Activated CD4-positive, alpha-beta memory T cell treated with anti-CD3 and anti-CD28 coated beads for 36 hours (primary cell): ENCODE data around the gene ZBTB1. TPM values are rescaled to one million over a fixed set of nuclear protein-coding genes. Genes with fewer than 3 reads are reported as not detected.

ENCODE experiments used
- CTCF ChIA-PET: fragments of 350-600 bp; sonication (Branson Sonifier 250); formaldehyde crosslinking; loops from one replicate; lab custom pipeline; 2021; ENCODE audit warnings: antibody characterized with exemption, inconsistent platforms; lab: Charles Lee
- POLR2A ChIA-PET: fragments of 350-600 bp; sonication (Branson Sonifier 250); formaldehyde crosslinking; loops from one replicate; lab custom pipeline; 2021; ENCODE audit warnings: antibody characterized with exemption; lab: Charles Lee
- DNase-seq: peaks from one replicate; pipeline ENCODE4 v3.0.0-alpha.2; 2020
- H3K27ac Mint-ChIP-seq: one replicate; pipeline ENCODE4 v1.8.0; 2021; ENCODE audit warnings: mixed read lengths
- H3K27me3 Mint-ChIP-seq: one replicate; pipeline ENCODE4 v1.8.0; 2021; ENCODE audit warnings: mixed read lengths
- H3K36me3 Mint-ChIP-seq: one replicate; pipeline ENCODE4 v1.8.0; 2021; ENCODE audit warnings: mixed read lengths
- H3K4me1 Mint-ChIP-seq: one replicate; pipeline ENCODE4 v1.8.0; 2021; ENCODE audit warnings: low read depth, mixed read lengths
- H3K4me3 Mint-ChIP-seq: one replicate; pipeline ENCODE4 v1.8.0; 2021; ENCODE audit warnings: mild to moderate bottlenecking, mixed read lengths
- H3K9me3 Mint-ChIP-seq: one replicate; pipeline ENCODE4 v1.8.0; 2021; ENCODE audit warnings: mixed read lengths
- intact Hi-C: fragments of 100-400 bp; cut with micrococcal nuclease; formaldehyde crosslinking; loops from one replicate; pipeline ENCODE4 v1.15.1; 2023
- total RNA-seq, 2 experiments: library from RNA; stranded (reverse); gene quantifications; one replicate each; pipeline ENCODE4 v1.2.3, GENCODE V29; 2021

Gene ZBTB1
- total RNA-seq, 2 experiments from 2014 or later = 29.8 to 31.8 TPM

GRCh38 chr14:64496764-64497163 lies 7.8 kb upstream of the ZBTB1 start:
- intact Hi-C loops = no loop called here
- peaks cover 70% of the 10 kb centered on the region for H3K4me1 Mint-ChIP-seq
- ChIA-PET POLR2A (interaction anchor here (1.8 kb wide), 1 partner anchor 17 kb away, joined by 4 read pairs; no protein-coding TSS in a partner anchor), CTCF (interaction anchor here (0.6 to 3.9 kb wide), 5 partner anchors 11 to 141 kb away, joined by 3 to 29 read pairs (median 5); no protein-coding TSS in a partner anchor)
- no peaks in the 10 kb centered on the region for H3K9me3 Mint-ChIP-seq
- H3K27me3 Mint-ChIP-seq = no peaks in the 10 kb centered on the region
- H3K4me3 Mint-ChIP-seq = no peak overlapping the region
- H3K36me3 Mint-ChIP-seq = peaks cover 22% of the 10 kb centered on the region
- H3K27ac Mint-ChIP-seq = peak overlapping the region; percentile 21
- DNase-seq = no peak

GRCh38 chr14:64500088-64500487 lies 4.5 kb upstream of the ZBTB1 start:
- no peaks in the 10 kb centered on the region for H3K9me3 Mint-ChIP-seq
- H3K36me3 Mint-ChIP-seq = peaks cover 24% of the 10 kb centered on the region
- H3K4me3 Mint-ChIP-seq = peak overlapping the region; percentile 56
- H3K4me1 Mint-ChIP-seq = peaks cover 48% of the 10 kb centered on the region
- intact Hi-C loops = loop anchor here (5.0 to 10.0 kb wide), 3 partner anchors 415 to 1025 kb away; partner anchors contain the start of genes CHURC1 and PPP2R5E
- H3K27me3 Mint-ChIP-seq = no peaks in the 10 kb centered on the region
- ChIA-PET POLR2A (no interaction called here), CTCF (no interaction called here)
- peak overlapping the region; percentile 84 for H3K27ac Mint-ChIP-seq
- no peak for DNase-seq

DNA sequence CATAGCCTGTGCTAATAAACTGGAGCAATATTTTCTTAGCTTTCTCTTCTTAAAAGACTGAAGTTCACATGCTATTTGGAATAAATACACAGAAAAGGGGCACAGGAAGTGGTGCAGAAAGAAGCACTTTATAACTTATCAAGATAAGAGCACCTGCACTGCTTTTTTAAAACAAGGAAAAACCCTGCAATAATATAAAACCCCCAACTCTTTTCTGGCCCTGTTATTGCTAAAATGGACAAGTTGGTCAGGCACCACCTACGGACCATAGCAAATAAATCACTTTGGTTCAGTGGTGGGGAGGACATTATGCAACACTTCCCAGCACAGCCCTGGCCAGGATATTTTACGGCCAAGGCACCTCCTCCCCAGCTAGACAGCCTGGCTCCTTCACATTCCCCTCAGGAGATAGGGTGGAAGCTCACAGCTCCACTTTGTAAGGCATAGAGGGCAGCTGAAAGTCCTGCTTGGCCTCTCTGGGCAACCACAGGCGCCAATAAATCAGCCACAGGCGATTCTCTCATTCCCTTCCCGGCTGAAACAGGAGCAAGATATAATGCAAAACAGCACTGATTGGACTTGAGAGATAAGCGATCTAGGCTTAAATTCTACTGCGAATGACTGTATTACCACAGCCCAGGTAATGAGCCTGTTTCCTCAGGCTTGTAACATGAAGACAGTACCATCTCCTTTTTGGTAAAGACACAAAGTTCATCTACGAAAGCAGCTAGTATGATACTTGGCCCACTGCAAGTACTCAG lies 3.0 kb upstream of the ZBTB1 start:
- H3K4me1 Mint-ChIP-seq = peaks cover 47% of the 10 kb centered on the region
- H3K27ac Mint-ChIP-seq = peak overlapping the region; percentile 98
- no peaks in the 10 kb centered on the region for H3K27me3 Mint-ChIP-seq
- H3K9me3 Mint-ChIP-seq = no peaks in the 10 kb centered on the region
- peak; percentile 18 for DNase-seq
- peak overlapping the region; percentile 95 for H3K4me3 Mint-ChIP-seq
- H3K36me3 Mint-ChIP-seq = peaks cover 31% of the 10 kb centered on the region
- intact Hi-C loops = loop anchor here (2.0 to 10.0 kb wide), 5 partner anchors 17 to 1027 kb away; partner anchors contain the start of genes CHURC1, MTHFD1 and PPP2R5E
- POLR2A ChIA-PET = interaction anchor here (1.2 to 2.9 kb wide), 4 partner anchors 8 to 113 kb away, joined by 3 to 18 read pairs (median 5); partner anchors contain the start of gene MTHFD1
- CTCF ChIA-PET = interaction anchor here (0.9 to 3.2 kb wide), 5 partner anchors 9 to 72 kb away, joined by 3 to 27 read pairs (median 5); no protein-coding TSS in a partner anchor

- CTCF ChIA-PET = interaction anchor here (1.3 to 3.2 kb wide), 4 partner anchors 8 to 73 kb away, joined by 4 to 27 read pairs (median 6); no protein-coding TSS in a partner anchor
- peaks cover 28% of the 10 kb centered on the region for H3K36me3 Mint-ChIP-seq
- DNase-seq = peak; percentile 32
- H3K9me3 Mint-ChIP-seq = no peaks in the 10 kb centered on the region
- H3K27me3 Mint-ChIP-seq = no peaks in the 10 kb centered on the region
- POLR2A ChIA-PET = interaction anchor here (1.0 to 3.8 kb wide), 7 partner anchors 9 to 164 kb away, joined by 3 to 18 read pairs (median 5); partner anchors contain the start of genes HSPA2 and MTHFD1
- H3K4me3 Mint-ChIP-seq = peak overlapping the region; percentile 95
- H3K27ac Mint-ChIP-seq = peak overlapping the region; percentile 98
- peaks cover 48% of the 10 kb centered on the region for H3K4me1 Mint-ChIP-seq
- intact Hi-C loops = loop anchor here (2.0 to 10.0 kb wide), 5 partner anchors 18 to 1028 kb away; partner anchors contain the start of genes CHURC1, MTHFD1 and PPP2R5E
These were observed 2.1 kb upstream of the ZBTB1 start for GRCh38 chr14:64502456-64502855.

DNA sequence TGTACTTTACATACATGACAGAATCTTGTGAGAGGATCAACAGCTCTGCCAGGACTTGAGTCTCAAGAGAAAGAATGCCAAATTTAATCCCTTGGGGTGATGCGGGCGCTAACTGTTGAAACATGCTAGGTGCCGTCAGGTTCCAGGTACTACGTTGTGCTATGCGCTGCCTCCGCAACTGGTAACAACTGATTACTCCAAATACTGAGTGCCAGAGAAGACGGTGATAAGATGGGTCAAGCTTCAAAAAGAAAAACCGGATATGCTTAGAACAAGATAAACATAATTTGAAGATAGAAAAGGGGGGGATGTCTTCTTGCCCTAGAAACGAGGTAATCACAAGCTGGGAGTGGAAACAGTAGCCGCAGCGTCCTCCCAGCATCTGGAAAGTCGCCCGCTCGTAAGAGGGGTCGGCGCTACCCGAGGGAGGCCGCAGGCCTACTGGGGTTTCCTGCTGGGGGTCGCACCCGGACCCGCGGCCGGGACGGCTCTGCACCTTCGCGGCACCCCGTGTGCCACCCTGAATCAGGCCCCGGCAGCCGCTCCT lies 1.6 kb upstream of the ZBTB1 start:
- intact Hi-C loops = loop anchor here (1.0 to 10.0 kb wide), 7 partner anchors 8 to 1028 kb away; partner anchors contain the start of genes CHURC1, MTHFD1 and PPP2R5E
- H3K36me3 Mint-ChIP-seq = peaks cover 28% of the 10 kb centered on the region
- H3K27me3 Mint-ChIP-seq = no peaks in the 10 kb centered on the region
- DNase-seq = peak; percentile 37
- H3K27ac Mint-ChIP-seq = peak overlapping the region; percentile 98
- ChIA-PET CTCF (interaction anchor here (0.7 to 3.2 kb wide), 4 partner anchors 8 to 38 kb away, joined by 3 to 27 read pairs (median 4); partner anchors contain the start of gene HSPA2), POLR2A (interaction anchor here (1.0 to 3.8 kb wide), 6 partner anchors 8 to 164 kb away, joined by 3 to 18 read pairs (median 6); partner anchors contain the start of genes HSPA2 and MTHFD1)
- peaks cover 48% of the 10 kb centered on the region for H3K4me1 Mint-ChIP-seq
- peak overlapping the region; percentile 95 for H3K4me3 Mint-ChIP-seq
- no peaks in the 10 kb centered on the region for H3K9me3 Mint-ChIP-seq

- intact Hi-C loops = loop anchor here (1.0 to 10.0 kb wide), 10 partner anchors 8 to 1029 kb away; partner anchors contain the start of genes CHURC1, MAX, MTHFD1 and PPP2R5E
- H3K36me3 Mint-ChIP-seq = peaks cover 27% of the 10 kb centered on the region
These were observed 898 bp upstream of the ZBTB1 start, which contains the start of gene ZBTB25 for GRCh38 chr14:64503434-64504309. TSS of gene ZBTB25 (minus strand) at chr14:64503838. CDS start at chr14:64490533, 13,305 bp downstream.

GRCh38 chr14:64504897-64505794 lies 576 bp downstream of the ZBTB1 start:
- peaks cover 20% of the 10 kb centered on the region for H3K36me3 Mint-ChIP-seq
- DNase-seq = peak; percentile 92
- intact Hi-C loops = loop anchor here (1.0 to 10.0 kb wide), 8 partner anchors 35 to 1030 kb away; partner anchors contain the start of genes AKAP5, CHURC1, HSPA2 and MAX
- H3K27me3 Mint-ChIP-seq = no peaks in the 10 kb centered on the region
- H3K27ac Mint-ChIP-seq = peak overlapping the region; percentile 100
- ChIA-PET POLR2A (interaction anchor here (0.7 to 3.8 kb wide), 13 partner anchors 13 to 863 kb away, joined by 3 to 16 read pairs (median 4); partner anchors contain the start of genes AKAP5, HSPA2 and MTHFD1), CTCF (interaction anchor here (0.8 to 1.8 kb wide), 3 partner anchors 35 to 131 kb away, joined by 3 to 5 read pairs (median 4); partner anchors contain the start of gene HSPA2)
- peak overlapping the region; percentile 83 for H3K4me3 Mint-ChIP-seq
- peaks cover 53% of the 10 kb centered on the region for H3K4me1 Mint-ChIP-seq
- no peaks in the 10 kb centered on the region for H3K9me3 Mint-ChIP-seq

More at GRCh38 chr14:64503434-64504309, 898 bp upstream of the ZBTB1 start, which contains the start of gene ZBTB25:
- ChIA-PET POLR2A (interaction anchor here (0.9 to 3.8 kb wide), 11 partner anchors 8 to 862 kb away, joined by 3 to 18 read pairs (median 5); partner anchors contain the start of genes AKAP5, HSPA2 and MTHFD1), CTCF (interaction anchor here (0.7 to 3.2 kb wide), 4 partner anchors 7 to 37 kb away, joined by 3 to 27 read pairs (median 4); partner anchors contain the start of gene HSPA2)
- Mint-ChIP-seq H3K4me3 (peak within 1 kb of the TSS; percentile 95), H3K4me1 (peaks cover 53% of the 10 kb centered on the region), H3K27ac (peak within 1 kb of the TSS; percentile 100), H3K9me3 (no peaks in the 10 kb centered on the region), H3K27me3 (no peaks in the 10 kb centered on the region)
- peak; percentile 95 for DNase-seq

DNA sequence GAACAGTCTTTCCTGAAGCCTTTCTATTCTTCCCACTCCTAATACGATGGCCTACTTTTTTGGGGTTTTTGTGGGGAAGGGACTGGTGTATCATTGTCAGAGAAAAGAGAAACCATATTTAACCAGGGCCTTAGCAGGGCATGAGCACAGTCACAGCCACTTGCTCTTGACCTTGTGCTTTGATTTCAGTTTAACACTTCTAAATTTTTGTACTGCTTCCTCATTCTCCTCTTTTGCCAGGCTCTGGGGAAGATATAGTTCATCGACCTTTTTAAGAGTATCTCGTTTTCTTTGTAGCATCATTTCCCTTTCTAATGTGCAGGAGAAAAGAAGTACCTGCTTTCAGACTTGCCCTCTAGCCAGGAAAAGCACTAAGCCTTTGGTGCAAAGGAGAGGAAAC lies 2.2 kb downstream of the ZBTB1 start:
- H3K4me1 Mint-ChIP-seq = peaks cover 57% of the 10 kb centered on the region
- H3K4me3 Mint-ChIP-seq = peak overlapping the region; percentile 83
- H3K27ac Mint-ChIP-seq = peak overlapping the region; percentile 100
- H3K27me3 Mint-ChIP-seq = no peaks in the 10 kb centered on the region
- H3K36me3 Mint-ChIP-seq = peaks cover 18% of the 10 kb centered on the region
- no peak for DNase-seq
- ChIA-PET POLR2A (interaction anchor here (0.6 to 2.1 kb wide), 2 partner anchors 119 to 174 kb away, joined by 3 to 7 read pairs; partner anchors contain the start of gene MTHFD1), CTCF (interaction anchor here (0.6 to 1.8 kb wide), 2 partner anchors 9 to 34 kb away, joined by 3 to 5 read pairs; partner anchors contain the start of gene HSPA2)
- H3K9me3 Mint-ChIP-seq = no peaks in the 10 kb centered on the region
- intact Hi-C loops = loop anchor here (10.0 kb wide), 2 partner anchors 408 to 1032 kb away; partner anchors contain the start of gene CHURC1

GRCh38 chr14:64507376-64508156 lies 3.0 kb downstream of the ZBTB1 start:
- no peaks in the 10 kb centered on the region for H3K27me3 Mint-ChIP-seq
- CTCF ChIA-PET = interaction anchor here (0.6 to 3.9 kb wide), 5 partner anchors 8 to 77 kb away, joined by 3 to 33 read pairs (median 3); no protein-coding TSS in a partner anchor
- intact Hi-C loops = loop anchor here (10.0 kb wide), 2 partner anchors 407 to 1033 kb away; partner anchors contain the start of gene CHURC1
- peak overlapping the region; percentile 100 for H3K27ac Mint-ChIP-seq
- peak; percentile 75 for DNase-seq
- peaks cover 57% of the 10 kb centered on the region for H3K4me1 Mint-ChIP-seq
- POLR2A ChIA-PET = interaction anchor here (0.6 to 2.1 kb wide), 3 partner anchors 24 to 174 kb away, joined by 3 to 7 read pairs (median 6); partner anchors contain the start of gene MTHFD1
- H3K4me3 Mint-ChIP-seq = peak overlapping the region; percentile 83
- peaks cover 14% of the 10 kb centered on the region for H3K36me3 Mint-ChIP-seq
- no peaks in the 10 kb centered on the region for H3K9me3 Mint-ChIP-seq
